HG03159 (cell line): Measurements from ENCODE around the gene AKAP6.
A peak's percentile ranks its signal among the peaks of the same experiment; 100 is the strongest.

ENCODE experiments used
- ATAC-seq: cut with Tn5 transposase; IDR thresholded peaks from one replicate; pipeline ENCODE4 v1.9.1; 2021; ENCODE audit warnings: mild to moderate bottlenecking, moderate library complexity; ENCODE audit not compliant: unreplicated experiment

AKAP6 gene

DNA sequence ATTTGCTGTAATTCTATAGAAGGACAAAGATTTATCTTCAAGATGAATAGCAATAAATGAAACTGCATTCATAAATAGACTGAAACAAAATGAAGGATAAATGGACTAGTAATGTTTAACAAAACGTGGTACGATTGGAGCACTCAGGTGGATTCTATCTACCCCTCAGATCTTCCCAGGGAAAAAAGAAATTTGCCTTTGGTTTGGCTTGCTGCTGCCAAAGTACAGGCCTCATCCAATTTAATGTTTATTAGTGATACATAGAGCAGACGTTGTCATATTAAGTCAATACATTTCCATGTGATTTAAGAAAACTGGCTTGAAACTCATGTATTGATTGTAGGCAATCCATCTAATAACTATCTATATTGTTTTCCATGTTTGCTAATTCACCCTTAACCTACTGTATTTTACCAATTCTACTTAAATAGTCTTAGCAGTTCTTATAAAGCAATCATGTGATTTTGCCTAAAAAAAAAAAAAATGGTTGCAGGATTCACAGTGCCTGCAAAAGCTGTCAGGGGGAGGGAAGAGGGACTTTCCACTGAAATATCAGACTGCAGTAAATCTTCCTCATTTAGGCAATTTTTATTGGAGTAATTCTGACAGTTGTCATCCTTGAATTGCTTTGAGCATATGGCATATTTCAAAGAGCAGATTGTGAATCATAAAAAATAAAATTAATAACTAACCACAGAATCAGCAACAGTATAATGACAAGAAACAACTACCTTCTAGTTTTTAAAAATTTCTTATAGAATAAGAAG is 367.4 kb downstream of the AKAP6 start:
- ATAC-seq: no peak

DNA sequence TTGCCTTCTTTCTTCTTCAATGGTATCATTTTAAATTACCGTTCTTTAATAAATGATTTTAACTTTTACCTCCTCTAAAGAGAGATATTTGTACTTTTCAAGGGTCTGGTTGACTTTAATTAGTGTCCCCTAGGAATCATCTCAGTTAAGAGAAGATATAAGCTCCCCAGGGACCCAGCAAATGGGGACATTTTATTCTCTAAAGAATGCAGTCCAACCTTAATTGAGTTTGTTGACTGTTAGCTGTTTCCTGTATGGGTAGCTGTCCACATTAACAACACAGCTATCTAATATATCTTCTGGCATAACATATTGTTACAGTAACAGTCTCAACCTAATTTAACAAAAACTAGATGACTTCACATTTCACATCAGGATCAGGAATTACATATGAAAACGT is 368.0 kb downstream of the AKAP6 start:
- ATAC-seq: no peak

DNA sequence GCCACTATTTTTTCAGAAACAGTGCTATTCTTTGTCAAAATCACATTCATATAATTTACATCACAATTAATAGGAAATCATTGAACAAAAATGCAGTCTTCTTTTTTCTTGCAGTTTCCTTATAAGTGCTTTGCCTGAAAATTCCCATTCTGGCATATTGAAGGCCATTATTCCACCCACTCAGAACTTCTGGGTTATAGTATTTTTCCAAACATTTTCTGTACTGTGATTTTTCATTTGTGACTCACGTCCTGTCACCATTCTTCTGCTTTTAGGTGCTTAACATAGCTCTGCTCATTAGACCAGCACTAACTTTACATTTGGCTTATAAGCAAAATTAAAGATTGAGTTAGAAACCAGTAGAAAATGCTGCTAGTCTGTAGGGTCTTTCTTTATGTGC is 368.6 kb downstream of the AKAP6 start:
- ATAC-seq: no peak

DNA sequence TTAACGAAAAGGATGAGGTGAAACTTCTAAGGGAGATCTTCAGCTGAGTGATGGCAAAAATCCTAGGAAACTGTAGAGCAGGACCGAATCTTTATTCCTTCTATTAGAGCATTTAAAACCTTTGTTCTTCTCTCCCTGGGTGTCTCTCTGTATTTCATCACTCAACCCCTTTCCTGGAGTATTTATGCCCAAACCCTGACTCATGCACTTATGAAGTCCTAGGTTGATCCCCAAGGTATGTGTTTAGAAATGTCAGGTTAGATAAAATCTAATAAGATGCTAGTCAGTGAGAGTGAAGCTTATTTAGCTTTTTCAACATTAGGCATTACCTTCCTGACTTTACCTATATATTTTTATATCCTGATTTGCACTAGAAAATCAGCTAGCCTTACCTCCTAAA is 369.7 kb downstream of the AKAP6 start:
- ATAC-seq: no peak

DNA sequence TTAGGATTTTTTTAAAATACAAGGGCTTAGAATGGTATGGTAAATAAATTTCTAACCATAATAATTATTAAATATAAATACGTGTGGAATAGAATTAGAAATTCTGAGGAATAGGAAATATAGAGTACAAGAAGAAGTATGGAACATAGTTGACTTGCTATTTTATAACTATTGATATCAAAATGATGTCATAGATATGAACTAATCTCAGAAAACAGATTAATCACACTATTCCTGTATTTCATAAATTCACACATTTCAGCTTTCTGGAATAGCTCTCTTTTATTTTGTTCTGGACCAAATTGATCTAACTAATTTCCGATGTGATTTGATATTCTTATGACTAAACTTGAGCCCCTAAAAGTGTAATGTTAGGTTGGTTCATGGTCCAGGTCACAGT is 372.4 kb downstream of the AKAP6 start:
- no peak for ATAC-seq

DNA sequence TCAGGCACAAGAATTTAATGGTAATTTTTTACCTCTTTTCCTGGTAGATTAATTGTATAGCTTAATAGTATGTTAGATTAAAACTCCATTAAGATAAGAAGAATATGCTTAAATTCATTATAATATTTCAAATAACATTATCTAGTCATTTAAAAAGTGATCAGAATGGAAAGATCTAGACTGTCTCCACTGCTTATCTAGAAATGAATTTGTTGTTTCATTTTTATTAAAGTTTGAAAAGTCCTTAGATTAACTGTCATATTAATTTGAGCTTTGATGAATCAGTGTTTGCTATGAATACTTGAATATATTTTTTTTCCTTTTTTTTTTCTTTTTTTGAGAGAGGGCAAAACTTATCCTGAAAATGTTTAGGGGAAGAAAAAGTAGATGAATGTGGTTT is 373.0 kb downstream of the AKAP6 start:
- no peak for ATAC-seq

DNA sequence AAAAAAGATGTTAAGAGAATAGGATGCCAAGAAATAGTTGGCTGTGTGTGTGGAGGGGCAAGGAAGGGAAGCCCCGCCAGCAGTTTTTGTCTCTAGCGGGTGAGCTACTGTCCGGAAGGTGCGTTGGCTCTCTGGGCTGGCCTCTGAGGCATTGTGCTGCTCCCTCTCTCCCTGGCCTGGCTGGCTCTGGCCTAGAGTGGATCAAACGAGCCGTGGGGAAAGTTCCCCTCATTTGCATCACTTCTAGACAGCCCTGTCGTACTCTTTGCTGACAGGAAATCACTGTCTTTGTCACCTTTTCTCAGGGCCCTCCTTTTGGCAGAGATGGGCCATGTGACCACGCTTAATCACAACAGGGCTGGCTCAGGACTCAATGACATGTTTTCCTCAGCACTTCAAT is 373.5 kb downstream of the AKAP6 start:
- peak; percentile 98 for ATAC-seq

DNA sequence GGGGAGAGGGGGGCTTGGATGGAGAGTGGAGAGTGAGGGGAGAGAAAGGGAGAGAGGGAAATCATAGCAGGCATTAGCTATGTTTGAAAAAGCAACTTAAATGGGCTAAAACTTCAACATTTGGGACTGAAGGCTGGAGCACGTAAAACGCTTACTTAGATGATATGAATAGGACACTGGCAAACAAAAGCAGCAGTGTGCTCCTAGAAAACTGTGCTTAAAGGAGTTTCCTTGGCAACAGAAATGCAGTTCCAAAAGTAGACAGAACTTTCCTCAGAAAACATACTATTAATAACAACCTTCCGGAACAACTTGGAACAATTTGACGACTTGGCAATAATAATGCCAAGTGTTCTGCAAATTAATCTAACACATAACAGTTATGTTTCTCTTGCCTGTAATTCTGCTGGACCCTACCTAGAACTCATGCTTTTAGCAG is 374.1 kb downstream of the AKAP6 start:
- ATAC-seq: no peak

DNA sequence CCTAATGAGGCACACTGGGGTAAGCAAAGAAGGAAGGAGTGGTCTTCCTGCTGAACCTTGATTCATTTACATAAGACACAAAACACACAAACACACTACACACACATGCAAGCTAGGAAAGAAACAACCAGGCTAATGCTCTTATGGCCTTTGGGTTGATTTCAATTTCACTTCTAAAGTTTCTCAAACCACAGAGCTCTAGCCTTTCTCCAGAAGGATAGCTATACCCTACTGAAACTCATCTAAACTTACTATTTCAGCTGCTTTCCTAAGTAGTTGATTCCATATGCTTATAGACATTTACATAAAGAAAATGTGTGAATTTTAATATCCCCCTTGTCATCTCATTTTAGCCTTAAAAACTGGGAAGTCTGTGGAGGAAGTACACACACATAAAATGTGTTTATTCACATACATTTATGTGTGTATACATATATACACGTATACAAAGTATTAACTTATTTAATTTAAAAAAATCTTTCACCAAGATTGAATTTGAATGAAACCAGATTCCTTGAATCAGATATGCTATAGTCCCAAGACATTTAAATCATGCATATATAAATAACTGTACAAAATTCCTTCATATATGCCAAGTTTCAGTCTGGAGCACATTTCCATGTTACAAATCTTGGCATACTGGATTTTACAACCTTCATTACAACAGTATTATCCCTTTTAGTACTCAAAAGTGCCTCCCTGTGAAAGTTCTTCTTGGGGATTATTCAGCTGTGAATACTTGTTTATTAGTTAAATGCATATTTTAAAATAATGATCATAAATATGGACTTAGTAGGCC is 377.8 kb downstream of the AKAP6 start:
- ATAC-seq: no peak

DNA sequence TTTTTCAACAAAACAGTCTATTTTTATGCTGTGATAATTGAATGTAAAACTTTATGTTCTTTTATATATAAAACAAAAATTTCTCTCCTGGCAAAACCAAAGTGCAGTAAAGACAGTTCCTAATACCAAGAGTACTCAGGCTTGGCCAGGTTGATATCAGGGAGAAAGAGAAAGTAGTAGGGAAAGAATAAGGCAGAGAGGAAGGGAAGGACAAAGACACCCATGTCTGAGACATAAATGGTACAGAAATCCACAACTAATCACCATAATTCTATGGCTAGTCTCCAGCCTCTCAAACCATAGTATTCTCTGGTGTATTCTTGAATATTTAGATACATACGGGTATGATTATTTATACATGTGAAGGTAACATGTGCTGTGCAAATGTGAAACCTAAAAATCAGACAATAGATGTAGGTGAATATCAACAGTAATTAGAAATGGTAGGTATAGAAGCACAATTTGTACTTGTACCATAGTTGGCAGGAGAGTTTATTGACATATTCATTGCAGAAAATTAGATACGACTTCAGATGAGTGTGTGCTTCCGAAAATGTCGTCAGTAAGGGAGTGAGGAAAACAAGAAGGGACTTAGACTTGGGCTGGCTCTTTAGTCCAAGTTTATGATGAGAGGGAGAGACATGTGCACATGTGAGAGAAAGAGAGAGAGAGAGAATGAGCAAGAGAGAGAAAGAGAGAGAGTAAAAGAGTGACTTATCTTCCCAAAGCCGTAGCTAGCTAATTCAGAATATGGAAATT is 378.8 kb downstream of the AKAP6 start:
- no peak for ATAC-seq

DNA sequence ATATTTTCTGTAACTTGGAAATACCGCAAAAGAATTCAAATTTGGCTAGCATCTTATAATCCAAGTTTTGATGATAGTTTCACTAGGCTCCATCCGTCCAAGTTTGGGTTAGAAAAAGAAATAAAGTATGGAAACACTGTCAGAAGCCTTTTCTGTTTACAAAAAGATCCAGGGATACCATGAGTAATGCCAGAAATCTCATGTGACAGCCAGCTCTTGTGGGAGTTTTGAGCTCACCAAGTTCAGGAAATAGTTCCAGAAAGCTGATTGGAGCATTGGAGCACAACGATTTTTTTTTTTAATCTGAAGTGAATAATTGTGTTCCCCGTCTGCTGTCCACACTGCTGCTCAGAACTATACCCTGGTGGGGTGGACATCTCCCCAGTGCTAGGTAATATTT is 379.9 kb downstream of the AKAP6 start:
- no peak for ATAC-seq

DNA sequence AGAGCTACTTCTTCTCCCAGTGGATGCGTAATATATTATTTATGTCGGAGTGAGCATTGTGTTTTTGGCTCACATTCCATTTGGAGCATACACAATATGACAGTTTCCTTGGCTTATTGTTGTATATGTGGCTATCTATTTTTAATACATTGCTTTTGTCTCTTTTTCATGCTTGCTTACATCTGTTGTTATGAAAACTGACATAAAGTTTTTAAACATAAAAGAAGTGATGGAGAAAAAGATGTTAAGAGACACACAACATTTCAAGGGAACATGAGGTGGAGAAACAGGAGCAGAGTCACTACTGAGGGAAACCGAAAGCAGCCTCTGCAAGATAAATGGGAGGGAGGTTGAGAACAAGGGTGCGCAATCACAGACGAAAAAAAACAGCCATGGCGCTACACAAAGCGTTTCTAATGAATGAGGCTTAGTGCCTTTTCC is 381.2 kb downstream of the AKAP6 start:
- no peak for ATAC-seq

DNA sequence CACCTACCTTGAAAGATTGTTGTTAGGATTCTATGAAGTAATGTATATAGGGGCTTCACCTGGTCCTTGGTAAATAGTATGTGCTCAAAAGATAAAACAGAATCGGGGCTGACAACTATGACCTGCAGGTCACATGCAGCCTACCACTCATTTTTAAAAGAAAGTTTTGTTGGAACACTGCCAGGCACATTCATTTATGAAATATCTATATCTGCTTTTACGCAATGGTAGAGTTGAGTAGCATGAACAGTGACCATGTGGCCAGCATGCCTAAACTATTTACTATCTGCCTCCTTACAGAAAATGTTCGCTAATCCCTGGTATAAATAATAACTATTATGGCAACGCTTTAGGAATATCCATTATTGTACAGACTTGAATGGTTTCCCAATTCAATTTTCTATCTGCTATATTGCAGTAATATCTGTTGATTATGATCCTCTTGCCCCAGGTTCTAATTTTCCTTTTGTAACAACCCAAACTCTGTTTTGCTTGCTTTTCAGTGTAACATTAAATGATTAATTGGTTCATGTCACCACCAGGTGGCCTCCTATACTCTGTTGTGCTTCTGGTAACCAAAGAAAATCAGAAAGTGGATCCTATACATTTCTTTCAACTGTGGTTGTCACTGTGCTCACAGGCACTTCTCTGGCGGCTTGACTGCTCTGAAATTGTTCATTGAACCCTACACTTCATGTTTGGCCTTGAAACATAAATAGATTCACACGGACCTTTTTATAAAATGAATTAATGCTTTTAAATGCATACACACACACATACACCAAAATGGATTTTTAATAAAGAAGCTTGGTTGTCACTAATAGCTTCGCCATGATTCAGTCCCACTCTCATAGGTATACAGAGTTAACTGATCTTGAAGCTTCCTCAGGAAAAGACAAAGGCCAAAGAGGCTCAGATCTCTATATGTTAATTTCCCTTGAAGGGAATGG is 381.9 kb downstream of the AKAP6 start:
- peak; percentile 73 for ATAC-seq

DNA sequence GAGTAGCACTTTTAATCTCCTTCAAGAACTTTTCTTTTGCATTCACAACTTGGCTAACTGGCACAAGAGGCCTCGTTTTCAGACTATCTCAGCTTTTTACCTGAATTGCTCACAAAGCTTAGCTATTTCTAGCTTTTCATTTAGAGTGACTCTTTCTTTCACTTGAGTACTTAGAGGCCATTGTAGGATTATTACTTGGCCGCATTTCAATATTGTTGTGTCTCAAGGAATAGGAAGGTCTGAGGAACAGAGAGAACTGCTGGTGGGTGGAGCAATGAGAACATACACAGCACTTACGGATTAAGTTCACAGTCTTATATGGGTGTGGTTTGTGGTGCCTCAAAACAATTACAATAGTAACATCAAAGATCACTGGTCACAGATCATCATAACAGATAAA is 384.8 kb downstream of the AKAP6 start:
- no peak for ATAC-seq

DNA sequence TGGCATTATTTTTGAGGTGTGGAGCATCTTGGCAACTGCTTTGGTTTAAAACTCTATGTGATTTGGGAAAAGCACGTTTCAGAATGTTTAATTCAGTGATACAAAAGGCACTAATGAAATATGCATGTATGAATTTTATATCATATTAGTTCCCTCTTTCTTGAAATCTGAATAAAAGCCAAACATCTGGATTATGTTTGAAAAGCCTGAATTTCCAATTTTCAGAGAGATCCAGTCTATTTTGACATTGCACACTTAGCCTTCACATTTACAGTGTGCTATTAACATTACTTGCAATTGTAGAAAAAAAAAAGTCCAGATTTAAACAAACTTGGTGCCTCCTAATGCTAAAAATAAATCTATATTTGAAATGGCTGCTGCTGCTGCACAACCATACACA is 390.5 kb downstream of the AKAP6 start:
- ATAC-seq: no peak

DNA sequence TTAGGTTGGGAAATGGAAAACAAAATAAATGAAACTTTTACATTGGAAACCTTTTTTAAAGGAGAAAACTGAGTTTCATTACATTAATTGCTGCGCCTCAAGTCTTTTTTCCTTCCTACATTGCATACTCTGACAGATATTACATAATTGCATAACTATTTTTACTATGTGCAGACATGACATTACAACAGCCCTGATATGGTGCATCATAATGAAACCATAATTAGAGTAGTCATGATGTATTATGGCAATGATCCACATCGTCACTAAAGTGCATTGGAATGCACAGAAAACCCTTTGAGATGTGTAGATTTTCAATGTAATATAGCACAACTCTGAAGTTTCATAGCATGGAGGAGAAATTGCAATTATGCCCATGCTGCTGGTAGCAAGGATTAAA is 391.8 kb downstream of the AKAP6 start:
- no peak for ATAC-seq

DNA sequence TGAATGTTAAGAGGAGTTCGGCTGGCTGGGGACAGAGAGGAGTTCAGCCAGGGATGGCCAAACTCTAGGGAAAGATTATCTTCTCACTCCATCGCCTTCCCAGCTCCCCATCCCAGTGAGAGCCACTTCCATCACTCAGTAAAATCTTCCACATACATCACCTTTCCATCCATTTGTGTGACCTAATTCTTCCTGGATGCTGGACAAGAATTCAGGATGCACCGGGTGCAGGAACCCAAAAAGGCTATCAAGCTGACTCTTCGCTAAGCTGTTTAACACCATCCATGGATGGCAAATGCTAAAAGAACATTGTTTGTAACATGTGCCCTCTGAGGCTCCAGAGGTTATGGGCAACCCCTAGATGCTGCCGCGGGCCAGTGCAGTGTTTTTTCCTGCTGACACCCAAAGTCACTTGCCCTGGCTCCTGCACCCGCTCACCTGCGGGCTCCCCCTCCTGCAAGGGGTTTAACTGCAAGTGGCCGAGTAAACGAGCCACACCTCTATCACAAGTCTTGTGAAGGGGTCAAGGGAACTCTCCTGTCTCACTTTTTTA is 393.6 kb downstream of the AKAP6 start:
- no peak for ATAC-seq

DNA sequence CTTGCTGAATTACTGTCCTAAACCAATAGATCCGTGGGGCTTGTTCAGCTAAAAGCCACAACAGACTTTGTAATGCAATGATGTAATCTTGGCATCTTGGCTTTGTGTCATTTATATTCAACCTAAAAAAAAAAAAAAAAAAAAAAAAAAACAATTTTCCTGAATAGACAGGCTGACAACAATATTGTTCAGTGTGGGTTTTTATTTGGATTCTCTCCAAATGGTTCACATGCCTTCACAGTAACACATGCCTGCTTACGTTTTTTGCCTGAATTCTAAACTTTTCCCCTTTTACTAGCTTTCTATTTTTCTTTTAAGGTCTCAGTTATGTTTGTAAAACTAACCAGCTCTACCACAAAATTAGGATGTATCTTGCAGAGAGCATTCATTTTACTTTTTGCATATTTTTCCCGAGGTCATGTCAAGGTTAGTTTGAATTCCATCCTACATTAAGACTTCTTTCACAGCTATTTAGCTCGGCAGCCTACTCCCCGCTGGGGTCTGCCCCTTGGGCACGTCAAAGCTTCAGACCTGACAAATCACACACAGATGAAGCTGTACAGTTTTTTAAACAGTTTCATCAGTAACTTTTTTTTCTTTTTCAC is 395.9 kb downstream of the AKAP6 start:
- no peak for ATAC-seq

DNA sequence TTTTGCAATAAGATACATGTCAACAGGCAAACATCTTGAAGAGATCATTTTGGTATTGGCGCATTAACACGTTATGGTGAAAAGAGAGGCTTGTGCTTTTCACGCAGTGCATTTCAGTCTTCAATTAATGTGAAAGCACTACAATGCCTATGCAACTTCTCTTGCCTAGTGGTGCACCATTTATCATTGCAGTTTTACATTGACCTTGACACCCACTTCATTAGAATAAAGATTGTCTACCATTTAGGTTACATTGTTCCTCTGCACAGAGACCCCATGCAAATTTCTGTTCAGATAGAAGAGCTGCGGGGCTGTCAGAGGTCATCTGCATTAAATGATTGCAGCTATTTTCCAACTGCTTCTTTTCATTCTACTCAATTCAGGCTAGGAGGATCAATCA is 397.4 kb downstream of the AKAP6 start:
- no peak for ATAC-seq

DNA sequence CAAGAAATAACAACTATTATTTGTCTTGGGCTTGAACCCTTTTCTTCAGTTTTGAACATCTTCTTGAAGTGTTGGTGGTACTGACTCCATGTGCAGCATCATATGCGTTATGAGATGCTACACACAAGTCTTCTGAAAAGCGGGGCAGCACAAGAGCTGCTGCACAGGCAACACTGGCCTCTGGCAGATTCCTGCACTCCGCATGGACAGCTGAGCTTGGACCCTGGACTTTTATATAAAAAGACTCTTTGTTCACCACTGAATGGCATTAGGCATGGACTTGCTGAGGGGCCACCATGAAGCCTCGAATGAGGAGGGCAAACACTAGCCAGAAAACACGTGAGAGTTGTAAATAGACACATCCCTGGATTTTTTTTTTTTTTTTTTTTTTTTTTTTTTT is 398.7 kb downstream of the AKAP6 start:
- ATAC-seq: no peak
